ENCODE data around the gene DTNA.

The DTNA gene

DNA sequence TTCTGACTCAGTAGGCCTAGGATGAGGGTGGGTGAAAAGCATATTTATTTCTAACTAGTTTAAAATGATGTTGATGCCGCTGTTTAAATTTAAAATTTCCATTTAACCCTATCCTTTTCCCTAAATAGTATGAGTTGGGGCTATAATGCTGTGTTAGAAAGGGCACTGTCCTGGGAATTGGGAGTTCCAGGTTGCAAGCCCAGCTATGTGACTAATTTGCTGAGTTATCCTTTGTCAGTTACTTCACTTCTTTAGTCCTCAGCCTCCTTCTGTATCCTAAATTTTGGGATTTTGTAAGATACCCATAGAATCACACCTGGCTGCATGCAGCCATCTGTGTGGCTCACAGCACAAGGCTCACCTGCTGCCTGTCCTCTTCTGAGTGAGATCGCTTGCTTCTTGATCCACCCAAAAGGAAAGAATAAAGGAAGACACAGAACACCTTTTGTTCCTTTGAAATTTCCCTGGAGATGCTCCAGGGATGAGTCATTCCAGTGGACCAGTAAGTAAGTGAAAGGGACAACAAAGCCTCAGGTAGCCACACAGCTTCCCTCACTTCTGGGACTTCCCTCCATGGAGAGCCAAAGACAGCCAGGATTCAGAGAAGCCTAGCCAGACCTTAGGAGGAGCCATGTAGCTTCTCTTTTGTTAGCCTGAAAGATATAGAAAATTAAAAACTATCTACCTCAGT lies 97.2 kb downstream of the DTNA start:
- no peak for DNase-seq (ENCODE audit: low read depth in 2 of 2)

DNA sequence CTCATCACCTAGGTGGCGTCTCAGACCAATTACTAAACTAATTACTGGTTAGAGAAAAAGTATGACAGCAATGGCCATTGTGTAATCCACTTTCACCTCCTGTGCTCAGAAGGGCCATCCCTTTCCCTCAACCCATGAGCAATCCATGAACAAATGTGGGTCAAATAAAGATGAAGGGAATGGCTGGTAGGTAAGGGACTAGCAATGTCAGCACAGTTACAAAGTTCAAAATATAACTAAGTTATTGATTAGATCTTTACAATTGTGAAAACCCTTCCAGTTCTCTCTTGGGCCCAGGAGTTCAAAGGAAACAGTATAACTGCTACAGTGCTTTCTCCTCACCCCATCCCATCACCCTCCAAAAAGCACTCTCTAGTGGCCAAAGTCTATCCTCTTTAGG lies 98.3 kb downstream of the DTNA start:
- no peak for DNase-seq (ENCODE audit: low read depth in 2 of 2)

DNA sequence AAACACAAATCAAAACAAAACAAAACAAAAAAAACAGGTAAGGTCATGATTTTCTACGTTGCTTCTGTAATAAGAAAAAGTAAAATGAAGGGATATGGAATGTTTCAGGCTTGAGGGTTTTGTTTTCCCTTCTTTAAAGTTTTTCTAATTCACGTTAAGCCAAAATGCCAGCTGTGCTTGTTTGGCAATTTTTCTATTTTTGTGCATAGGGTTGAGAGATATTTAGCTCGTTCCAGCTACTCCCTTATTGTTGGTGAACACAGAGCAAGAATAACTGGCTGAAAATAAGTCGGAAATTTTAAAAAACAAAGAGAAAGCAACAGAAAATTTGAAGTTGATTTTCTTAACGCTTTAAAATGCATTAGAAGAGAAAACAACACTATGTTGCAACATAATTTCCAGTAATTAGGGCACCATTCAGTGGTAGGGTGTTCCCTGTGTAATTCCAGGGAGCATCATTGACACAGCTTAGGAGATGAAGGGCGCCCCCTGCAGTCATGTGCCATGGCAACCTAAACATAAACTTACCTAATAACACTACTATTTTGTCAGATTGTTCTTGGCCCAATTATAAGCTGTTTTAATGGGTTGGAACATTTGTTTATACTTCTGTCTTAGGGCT lies 99.5 kb downstream of the DTNA start:
- DNase-seq (ENCODE audit: low read depth in 2 of 2) = no peak

DNA sequence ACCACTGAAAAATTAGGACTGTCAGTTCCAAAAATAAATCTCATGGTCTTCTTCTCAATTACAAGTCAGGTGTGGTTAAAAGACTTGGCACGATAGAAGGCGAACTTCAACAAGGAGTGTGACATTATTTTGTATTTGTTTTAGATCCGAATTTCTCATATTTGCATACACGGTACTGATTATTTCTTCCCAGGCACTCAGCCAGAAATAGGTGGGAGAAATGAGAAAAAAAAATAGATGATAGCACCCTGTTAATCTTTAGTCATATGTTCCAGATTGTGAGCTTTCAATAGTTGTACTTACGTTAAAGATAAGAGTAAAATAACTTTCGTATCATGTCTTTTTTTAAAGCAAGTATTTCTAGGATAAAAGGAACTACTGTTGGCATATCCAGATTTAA lies 106.1 kb downstream of the DTNA start:
- no peak for DNase-seq (ENCODE audit: low read depth in 2 of 2)

DNA sequence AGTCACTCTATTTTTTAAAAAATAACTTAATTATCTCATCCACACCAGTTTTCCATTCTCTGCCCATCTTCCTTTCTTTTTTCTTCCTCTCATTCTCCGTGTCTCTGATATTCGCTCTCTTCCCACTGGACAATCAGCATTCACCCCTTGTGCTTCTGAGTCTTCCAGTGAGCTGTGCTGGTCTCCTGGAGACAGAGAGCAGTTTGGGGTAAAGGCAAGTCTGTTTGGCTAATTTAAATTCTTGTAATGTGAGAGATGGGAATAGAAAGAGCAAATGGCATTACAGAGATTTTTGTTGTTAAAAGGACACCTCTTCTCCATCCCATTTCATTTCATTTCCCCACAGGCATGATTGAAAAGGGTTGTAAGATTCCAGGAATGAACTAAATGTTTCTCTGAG lies 107.5 kb downstream of the DTNA start:
- DNase-seq (ENCODE audit: low read depth in 2 of 2) = no peak

DNA sequence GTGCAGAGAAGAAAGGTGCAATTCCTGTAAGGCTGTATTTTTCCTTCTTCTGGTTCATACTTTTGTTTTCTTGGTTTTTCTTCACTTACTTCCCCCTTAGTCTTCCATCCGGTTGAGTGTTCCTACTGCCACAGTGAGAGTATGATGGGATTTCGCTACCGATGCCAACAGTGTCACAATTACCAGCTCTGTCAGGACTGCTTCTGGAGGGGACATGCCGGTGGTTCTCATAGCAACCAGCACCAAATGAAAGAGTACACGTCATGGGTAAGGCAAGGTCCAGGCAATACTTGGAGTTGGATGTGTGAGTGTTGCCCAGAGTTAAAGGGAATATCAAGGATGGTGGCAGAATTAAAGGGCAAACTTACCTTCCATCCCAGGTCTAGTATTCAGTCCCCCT lies 108.0 kb downstream of the DTNA start:
- no peak for DNase-seq (ENCODE audit: low read depth in 2 of 2)

DNA sequence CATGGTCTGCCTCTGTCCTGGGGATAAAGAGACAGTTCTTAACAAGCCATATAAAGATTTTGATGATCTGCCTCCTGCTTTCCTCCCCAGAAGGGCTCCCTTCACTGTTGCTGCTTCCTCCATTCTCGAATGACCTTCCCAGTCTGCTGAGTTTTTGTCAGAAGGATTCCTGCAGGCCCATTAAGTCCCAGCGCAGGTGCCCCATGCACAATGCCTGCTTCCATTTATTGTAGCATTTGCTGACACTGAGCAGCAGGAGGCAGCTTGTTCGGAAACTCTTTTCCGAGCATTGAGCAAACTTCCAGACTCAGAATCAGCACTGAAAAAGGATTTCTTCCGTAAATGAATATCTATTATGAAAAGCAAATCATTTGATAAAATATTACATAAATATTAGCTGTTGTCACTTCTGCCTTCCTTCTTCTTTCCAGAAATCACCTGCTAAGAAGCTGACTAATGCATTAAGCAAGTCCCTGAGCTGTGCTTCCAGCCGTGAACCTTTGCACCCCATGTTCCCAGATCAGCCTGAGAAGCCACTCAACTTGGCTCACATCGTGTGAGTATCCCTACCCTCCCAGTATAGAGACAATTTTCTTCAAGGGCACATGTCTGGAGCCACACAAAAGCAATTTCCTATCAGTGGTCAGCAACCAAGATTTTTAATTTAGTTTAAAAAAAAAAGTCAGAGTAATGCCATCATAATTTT lies 110.4 kb downstream of the DTNA start:
- DNase-seq (ENCODE audit: low read depth in 2 of 2) = no peak

DNA sequence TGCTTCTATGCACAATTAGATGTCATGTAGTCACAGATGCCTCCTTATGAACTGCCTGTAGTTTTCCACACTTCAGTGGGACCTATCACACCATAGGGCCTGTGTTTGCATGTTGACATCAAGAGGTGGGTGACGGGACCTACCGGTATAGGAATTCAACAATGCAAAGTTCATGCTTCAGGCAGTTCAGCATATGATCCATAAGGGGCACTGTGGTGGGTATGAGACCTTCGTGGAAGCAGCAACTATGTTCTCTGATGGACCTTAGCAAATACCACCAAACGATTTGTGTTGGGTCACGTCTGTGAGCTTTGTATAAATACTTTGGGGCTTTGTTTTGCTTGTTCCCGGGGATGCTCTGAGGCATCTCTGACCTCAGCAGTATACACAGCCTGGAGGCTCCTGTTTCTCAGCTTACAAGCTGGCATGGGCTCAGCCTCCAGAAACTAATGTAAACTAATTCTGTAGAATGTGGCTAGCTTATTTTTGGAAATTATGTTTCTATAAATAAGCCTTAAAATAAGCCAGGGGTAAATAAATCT lies 111.6 kb downstream of the DTNA start:
- DNase-seq (ENCODE audit: low read depth in 2 of 2) = no peak

DNA sequence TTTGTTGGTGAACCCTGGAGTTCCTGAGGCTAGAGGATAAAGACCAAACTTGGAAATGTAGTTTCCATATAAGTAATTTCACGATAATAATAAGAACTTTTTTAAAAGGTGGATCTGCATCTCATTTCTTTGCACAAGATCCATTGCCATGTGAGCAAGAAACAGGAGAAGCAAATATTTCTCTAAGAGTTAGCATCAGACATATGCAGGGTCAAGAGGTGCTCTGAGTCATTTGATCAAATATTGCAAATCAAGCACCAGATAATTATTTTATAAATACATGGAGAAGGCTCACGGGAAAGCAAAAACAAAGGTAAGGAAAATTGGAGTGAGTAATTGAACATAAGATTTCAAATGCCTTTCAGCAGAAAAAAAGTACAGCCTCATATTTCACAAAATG lies 118.0 kb downstream of the DTNA start:
- no peak for DNase-seq (ENCODE audit: low read depth in 2 of 2)

DNA sequence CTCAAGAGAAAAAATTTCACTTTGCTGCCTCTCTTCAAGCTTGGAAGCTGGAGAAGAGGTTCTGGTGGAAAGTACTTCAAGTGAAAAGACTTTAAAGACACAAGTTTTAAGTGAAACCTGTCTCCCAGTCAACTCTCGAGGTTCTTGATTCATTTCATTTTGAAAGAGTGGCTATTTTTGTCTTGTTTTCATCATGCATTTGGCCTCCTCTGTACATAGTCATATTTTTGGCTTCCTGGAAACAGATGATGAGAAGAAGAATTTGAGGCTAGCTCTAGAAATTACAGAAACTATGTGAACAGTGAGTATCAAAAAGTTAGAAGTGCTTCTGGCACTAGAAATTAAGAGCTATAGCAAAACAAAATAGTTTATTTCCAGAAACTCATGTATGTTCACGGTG lies 124.8 kb downstream of the DTNA start:
- DNase-seq (ENCODE audit: low read depth in 2 of 2) = no peak

DNA sequence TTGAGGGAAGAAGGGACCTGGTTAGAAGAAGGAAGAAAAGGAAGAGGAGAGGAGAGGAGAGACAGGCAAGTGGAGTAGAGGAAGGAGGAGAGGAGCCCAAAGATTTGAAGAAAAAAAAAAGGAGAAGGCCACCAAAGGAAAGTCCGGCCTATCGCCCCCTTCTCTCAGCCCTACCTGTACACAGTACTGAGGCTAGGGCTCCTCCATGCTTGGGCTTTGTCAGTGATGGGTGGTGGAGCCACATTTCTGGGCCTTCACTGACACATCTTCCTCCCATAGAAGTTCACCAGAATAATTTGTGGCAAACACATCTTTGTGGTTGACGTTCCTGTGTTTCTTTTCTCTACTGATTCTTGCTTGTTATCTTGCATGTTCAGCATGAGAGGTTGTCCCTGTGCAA lies 125.4 kb downstream of the DTNA start:
- no peak for DNase-seq (ENCODE audit: low read depth in 2 of 2)

DNA sequence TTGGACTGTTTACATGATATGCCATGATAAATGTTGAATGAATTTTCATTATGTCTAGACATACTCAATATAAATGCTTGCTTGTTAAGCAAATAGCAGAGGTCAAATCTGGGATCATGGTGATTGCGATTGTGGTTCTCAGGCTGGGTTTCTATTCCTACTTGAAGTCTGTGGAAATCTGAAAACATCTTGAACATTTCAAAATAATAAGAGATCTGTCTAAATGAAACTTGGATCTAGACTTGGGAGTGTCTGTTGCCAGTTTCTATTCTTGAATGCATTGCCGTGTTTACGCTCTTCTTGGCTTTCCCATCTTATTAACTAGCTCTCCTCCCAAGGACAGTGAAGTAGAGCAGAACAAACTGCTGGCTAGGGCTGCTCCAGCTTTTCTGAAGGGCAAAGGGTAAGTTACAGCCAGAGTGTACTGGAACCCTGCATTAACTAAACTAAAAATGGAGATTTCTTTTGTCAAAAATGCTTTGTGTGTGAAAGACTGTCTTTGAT lies 127.7 kb downstream of the DTNA start:
- no peak for DNase-seq (ENCODE audit: low read depth in 2 of 2)

DNA sequence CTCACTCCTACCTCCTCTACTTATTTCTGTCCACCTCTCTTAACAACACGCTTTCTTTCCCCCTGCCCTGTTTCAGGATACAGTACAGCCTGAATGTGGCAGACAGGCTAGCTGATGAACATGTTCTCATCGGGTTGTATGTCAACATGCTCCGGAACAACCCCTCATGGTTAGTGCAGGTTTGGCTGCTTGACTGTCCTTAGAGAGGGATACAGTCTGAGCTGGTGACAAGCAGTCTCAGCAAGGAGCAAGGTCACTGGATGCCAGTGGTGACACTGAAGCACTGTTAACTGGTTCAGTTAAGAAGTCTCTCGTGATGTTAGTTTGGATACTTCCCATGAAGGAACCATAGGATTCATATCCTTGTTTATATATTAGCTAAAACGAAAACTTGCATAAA lies 128.6 kb downstream of the DTNA start:
- no peak for DNase-seq (ENCODE audit: low read depth in 2 of 2)

DNA sequence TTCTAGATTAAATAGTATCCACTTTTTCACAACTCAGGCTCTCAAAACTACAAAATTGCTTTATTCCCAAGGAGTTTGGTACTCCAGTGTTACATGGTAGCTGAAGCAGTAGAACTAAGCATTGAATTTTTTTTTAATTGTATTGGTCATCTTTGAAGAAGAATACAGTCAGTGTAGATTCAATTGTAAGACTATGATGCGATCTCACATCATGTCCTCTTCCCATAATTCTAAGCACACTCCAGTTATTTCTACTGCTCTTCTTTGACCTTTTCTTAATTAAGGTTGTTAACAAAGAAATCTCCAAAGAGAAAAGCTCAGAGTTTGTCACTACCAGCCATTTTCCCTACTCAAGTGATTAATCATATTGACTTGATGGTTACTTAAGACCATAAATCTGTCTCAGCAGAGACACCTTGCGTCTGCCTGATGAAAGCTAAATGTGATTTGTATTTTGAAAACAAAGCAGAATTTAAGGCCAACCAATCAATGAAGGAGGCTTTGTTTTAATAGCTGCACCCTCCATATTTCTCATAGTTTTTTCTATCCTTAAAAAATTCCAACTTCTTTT lies 130.2 kb downstream of the DTNA start:
- no peak for DNase-seq (ENCODE audit: low read depth in 2 of 2)

DNA sequence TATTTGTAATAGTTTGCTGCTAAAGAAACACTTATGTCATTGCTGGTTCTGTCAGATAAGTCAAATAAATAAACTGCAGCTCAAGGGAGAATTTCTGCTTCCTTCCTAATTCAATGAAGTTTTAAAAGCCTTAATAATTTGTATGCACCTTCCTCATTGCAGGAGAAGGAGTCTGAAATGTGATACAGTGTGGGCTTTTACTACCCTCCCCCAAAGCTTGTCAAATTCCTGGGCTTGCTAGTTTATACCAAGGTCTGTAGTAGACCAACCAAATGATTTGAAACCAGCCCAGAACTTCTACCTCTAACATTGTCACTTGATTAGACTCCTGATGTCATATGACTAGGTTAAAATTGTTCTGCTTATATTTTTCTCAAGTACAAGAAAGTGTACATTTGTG lies 131.8 kb downstream of the DTNA start:
- no peak for DNase-seq (ENCODE audit: low read depth in 2 of 2)

DNA sequence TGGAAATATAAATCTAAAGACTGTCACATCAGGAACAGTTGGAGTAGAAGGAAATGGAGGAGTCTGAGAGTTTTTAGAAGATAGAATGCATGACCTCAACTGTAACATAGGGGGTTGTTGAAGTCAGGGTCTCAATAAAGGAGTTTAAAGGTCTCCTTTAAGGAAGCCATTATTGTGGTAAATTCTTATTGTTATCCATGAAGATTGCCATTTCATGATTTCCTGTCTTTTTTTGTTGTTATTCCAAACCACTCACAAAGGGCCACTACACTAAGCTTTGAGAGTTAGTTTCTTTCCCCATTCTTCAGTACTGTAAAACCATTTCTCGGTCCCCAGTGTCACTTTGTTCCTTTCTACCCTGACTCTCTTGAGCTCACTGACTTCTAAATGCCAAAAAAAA lies 134.0 kb downstream of the DTNA start:
- DNase-seq (ENCODE audit: low read depth in 2 of 2) = no peak

DNA sequence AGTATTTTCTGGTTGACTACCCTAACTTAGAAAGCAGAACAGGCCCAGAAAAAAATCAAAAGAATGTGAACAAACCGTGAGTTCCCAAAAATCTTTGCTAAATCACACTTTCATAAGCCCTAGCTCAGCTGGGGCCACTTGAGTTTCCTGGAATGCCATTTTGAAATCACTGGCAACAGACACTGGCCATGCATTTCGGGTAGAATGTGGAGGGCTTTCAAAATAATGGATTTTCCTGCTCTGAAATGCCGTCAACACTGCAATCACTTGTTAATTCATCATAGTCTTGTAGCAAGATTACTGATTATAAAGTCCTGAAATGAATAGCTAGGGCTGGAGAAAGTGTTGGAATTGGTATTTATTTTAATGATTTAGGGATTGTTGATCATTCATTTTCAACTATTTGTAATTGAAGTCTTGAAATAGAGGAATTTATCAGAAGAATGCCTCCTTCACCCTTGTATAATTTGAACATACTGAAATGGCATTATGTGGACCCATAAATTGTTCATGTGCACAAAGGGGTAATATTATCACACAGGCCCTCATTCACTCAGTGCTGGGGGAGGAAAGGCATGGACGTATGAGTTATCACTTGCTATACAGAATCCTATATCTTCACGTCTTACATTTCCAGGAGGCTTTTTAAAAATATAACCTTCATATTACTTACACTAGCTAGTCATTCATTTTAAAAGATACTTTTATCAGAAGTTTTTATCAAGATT lies 134.8 kb downstream of the DTNA start:
- no peak for DNase-seq (ENCODE audit: low read depth in 2 of 2)

DNA sequence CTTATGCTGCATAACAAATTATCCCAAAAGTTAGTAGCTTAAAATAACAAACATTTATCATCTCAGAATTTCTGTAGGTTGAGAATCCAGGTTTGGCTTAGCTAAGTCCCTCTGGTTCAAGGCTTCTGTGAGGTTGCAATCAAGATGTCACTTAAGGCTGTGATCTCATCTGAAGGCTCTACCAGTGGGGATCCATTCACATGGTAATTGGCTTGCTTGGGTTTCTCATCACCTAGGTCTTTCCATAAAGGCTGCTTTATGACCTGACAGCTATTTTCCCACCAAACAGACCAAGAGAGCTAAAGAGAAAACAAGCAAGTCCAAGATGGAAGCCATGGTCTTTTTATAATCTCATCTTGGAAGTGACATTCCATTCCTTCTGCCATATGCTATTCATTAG lies 137.3 kb downstream of the DTNA start:
- no peak for DNase-seq (ENCODE audit: low read depth in 2 of 2)

DNA sequence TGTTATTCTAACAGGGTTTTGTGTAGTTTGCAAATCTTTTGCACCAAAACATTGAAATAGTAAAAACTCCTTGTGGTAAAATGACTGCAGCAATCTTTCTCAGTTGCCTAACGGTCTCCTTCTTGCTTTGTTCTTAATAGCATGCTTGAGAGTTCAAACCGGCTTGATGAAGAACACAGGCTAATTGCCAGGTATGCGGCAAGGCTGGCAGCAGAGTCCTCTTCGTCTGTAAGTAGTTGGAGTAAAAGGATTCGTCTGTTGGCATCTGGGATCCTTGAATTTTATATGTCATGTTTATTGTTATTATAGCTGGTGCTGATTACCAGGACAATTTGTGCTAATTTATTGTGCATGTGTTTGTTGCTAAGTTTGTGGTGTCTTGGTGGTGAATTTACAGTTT lies 138.1 kb downstream of the DTNA start:
- DNase-seq (ENCODE audit: low read depth in 2 of 2) = no peak

DNA sequence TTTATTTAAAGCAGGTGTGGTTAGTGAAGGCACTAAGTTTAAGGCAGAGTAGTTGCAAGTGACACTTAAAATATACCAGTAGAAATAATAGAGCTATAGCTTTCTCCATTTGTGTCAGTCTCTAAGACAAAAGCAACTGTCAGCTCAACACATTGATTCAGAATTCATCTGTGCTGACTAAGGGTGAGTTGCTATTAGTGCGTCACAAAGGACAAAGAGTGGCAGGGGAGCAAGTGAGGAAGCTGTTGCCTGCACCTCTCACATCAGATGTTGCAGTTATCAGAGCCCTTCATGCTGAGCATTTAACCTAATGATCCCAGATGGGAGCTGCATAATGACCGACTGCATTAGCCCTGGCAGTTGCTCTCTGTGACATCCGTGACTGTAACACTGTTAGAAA lies 138.6 kb downstream of the DTNA start:
- DNase-seq (ENCODE audit: low read depth in 2 of 2) = no peak

DNA sequence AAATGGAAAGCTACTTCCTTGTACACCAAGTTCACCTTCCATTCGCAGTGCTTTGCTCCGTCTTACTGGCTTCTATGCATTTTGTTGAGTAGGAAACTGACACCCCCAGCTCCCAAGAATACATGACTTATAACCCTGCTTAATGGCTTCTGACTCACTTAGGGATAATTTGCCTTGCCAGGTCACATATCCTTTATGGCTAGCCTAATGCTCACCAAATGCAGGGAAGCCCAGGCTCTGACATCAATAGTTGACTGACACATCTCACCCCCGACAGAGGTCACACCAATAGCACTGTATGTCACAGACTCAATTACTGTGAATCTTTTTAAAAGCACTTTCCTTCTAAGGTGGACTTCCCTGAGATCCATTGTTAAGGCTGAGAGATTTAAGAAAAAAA lies 147.2 kb downstream of the DTNA start:
- DNase-seq (ENCODE audit: low read depth in 2 of 2) = no peak

DNA sequence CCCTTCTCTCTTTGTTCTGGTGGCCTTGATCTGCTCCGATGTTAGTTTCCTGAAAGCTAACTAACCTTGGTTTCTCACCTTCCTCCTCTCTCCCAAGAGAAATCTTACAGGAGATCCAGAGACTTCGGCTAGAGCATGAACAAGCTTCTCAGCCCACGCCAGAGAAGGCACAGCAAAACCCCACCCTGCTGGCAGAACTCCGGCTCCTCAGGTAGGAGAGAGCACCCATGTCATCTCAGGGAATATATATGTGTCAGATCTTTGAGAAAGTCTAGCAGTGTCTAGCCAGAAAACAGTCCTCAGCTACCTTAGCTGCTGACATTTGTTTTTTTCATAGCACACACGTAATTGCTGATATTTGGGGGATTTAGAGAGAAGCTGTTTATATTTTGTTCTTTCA lies 148.1 kb downstream of the DTNA start:
- no peak for DNase-seq (ENCODE audit: low read depth in 2 of 2)
